K562 (cell line): ENCODE results near the gene GPR107. TPM values are rescaled to one million over a fixed set of nuclear protein-coding genes. Genes with fewer than 3 reads are reported as not detected.
A peak's percentile ranks its signal among the peaks of the same experiment; 100 is the strongest.

Experiments used
- ARID1B ChIP-seq: fragments of 450-650 bp; IDR thresholded peaks from 2 replicates; pipeline ENCODE4 v1.6.1; 2016; ENCODE audit warnings: antibody characterized with exemption, mild to moderate bottlenecking, inconsistent platforms
- BCOR ChIP-seq: fragments of 450-650 bp; IDR thresholded peaks from 2 replicates; pipeline ENCODE4 v1.6.1; 2016
- ELF1 ChIP-seq: fragments of 200-800 bp; sonication (Bioruptor generic); IDR thresholded peaks from 2 replicates; pipeline ENCODE4 v1.6.1; 2016; ENCODE audit warnings: missing genetic modification characterization, missing compliant biosample characterization
- ESRRB ChIP-seq: fragments of 250-450 bp; sonication (Bioruptor Pico); IDR thresholded peaks from 2 replicates; pipeline ENCODE4 v1.5.0; 2020; ENCODE audit warnings: mild to moderate bottlenecking, moderate library complexity, borderline replicate concordance
- NONO ChIP-seq, 2 experiments: fragments of 200-400 bp in 1 of 2; fragments of 450-650 bp in 1 of 2; formaldehyde crosslinking in 1 of 2; IDR thresholded peaks; 2 replicates each; pipeline ENCODE4 v1.6.1; 2017; ENCODE audit warnings: low read depth in 2 of 2, mild to moderate bottlenecking in 2 of 2, moderate library complexity in 2 of 2, low read length in 1 of 2
- ZFP1 ChIP-seq: fragments of 450-650 bp; formaldehyde crosslinking; IDR thresholded peaks from 2 replicates; pipeline ENCODE4 v1.4.0; 2020; ENCODE audit warnings: mild to moderate bottlenecking, mixed read lengths
- ZKSCAN1 ChIP-seq: fragments of 150-350 bp; IDR thresholded peaks from 2 replicates; pipeline ENCODE4 v1.6.1; 2016; ENCODE audit warnings: low read depth, low read length
- ZNF77 ChIP-seq: fragments of 250-450 bp; sonication (Bioruptor Pico); IDR thresholded peaks from 2 replicates; pipeline ENCODE4 v1.5.0; 2020
- polyA plus RNA-seq, 8 experiments: library from polyadenylated mRNA; depleted of rRNA in 4 of 8; stranded (reverse) in 5 of 8; unstranded in 3 of 8; fragments of >200 nt; fragmentation: Nextera tagmentation in 2 of 8; fragmentation: Illumina TruSeq in 1 of 8; extraction: Ambion mirVana in 2 of 8; extraction: Trizol in 1 of 8; gene quantifications; 2 replicates each; pipeline versions ENCODE4 v1.2.1 to v1.2.3, GENCODE V29; 2011 to 2014; ENCODE audit warnings: inconsistent platforms in 1 of 8, missing spikeins in 1 of 8
- total RNA-seq, 7 experiments: library from RNA; depleted of rRNA in 6 of 7; stranded (reverse); fragments of >200 nt in 6 of 7; fragmentation: Illumina TruSeq in 2 of 7; extraction: Trizol in 2 of 7; gene quantifications; 2 replicates each; pipeline versions ENCODE4 v1.2.1 to v1.2.3, GENCODE V29; 2011 to 2021; ENCODE audit warnings: low replicate concordance in 1 of 7
- TF ChIP-seq, protein P1 (sequence below), 2 experiments: fragments of 450-650 bp; conservative IDR thresholded peaks; 2 replicates each; pipeline ENCODE4 v1.6.1; 2017; ENCODE audit warnings: mild to moderate bottlenecking in 2 of 2, moderate library complexity in 2 of 2
- TF ChIP-seq, protein P2 (sequence below): fragments of 450-650 bp; formaldehyde crosslinking; IDR thresholded peaks from 2 replicates; pipeline ENCODE4 v1.4.0; 2020; ENCODE audit warnings: mild to moderate bottlenecking, mixed read lengths

The GPR107 gene
- total and polyA plus RNA-seq, 9 of the 15 experiments (the other 6 are each of a cell fraction or from before 2014, with no cell fraction given), result 3.2 to 34.6 (median 14.4) TPM

DNA sequence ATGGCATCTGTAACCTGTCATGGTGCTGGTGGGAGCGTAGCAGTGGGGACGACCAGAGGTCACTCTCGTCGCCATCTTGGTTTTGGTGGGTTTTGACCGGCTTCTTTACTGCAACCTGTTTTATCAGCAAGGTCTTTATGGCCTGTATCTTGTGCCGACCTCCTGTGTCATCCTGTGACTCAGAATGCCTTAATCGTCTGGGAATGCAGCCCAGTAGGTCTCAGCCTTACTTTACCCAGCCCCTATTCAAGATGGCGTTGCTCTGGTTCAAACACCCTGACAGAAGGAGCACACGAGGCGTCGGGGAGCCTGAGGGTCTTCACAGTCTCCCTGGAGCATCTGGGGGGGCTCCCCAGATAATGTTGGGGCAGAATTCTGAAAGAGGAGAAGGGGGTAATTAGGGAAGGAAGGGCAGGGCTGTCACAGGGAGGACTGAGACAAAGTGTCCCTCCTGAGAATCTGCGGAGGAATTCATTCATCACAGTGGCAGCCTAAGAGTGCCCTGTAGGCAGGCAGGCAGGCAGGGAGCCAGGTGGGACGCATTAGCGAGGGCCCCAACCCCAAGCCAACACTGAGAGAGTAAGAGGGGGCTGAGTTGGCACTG is 97.2 kb downstream of the GPR107 start (continued):
- TF ChIP-seq NONO (IDR thresholded peaks at IDR 0.05; ENCODE audit: low read depth in 2 of 2, low read length in 1 of 2), result no peak
- peak; percentile 81 for TF ChIP-seq ARID1B
- 0 out of 2 replicates have a peak, but pooled peaks have one; percentile 7 for TF ChIP-seq BCOR
- TF ChIP-seq, protein P1, sequence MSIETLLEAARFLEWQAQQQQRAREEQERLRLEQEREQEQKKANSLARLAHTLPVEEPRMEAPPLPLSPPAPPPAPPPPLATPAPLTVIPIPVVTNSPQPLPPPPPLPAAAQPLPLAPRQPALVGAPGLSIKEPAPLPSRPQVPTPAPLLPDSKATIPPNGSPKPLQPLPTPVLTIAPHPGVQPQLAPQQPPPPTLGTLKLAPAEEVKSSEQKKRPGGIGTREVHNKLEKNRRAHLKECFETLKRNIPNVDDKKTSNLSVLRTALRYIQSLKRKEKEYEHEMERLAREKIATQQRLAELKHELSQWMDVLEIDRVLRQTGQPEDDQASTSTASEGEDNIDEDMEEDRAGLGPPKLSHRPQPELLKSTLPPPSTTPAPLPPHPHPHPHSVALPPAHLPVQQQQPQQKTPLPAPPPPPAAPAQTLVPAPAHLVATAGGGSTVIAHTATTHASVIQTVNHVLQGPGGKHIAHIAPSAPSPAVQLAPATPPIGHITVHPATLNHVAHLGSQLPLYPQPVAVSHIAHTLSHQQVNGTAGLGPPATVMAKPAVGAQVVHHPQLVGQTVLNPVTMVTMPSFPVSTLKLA (conservative IDR thresholded peaks at IDR 0.05), result no peak
- peak; percentile 87; the same call in 1 of the 2 replicates for TF ChIP-seq ESRRB (CRISPR knock-in tag)
- peak; percentile 73; the same call in 1 of the 2 replicates for TF ChIP-seq ZFP1
- TF ChIP-seq, protein P2, sequence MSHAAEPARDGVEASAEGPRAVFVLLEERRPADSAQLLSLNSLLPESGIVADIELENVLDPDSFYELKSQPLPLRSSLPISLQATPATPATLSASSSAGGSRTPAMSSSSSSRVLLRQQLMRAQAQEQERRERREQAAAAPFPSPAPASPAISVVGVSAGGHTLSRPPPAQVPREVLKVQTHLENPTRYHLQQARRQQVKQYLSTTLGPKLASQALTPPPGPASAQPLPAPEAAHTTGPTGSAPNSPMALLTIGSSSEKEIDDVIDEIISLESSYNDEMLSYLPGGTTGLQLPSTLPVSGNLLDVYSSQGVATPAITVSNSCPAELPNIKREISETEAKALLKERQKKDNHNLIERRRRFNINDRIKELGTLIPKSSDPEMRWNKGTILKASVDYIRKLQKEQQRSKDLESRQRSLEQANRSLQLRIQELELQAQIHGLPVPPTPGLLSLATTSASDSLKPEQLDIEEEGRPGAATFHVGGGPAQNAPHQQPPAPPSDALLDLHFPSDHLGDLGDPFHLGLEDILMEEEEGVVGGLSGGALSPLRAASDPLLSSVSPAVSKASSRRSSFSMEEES (CRISPR knock-in tag), result no peak
- TF ChIP-seq ZKSCAN1, result no peak
- peak; percentile 72; the same call in 1 of the 2 replicates for TF ChIP-seq ZNF77 (CRISPR knock-in tag)
- TF ChIP-seq ELF1 (tag), result no peak
- TF ChIP-seq, all 486 proteins: peak for 159
